Activated naive CD4-positive, alpha-beta T cell treated with anti-CD3 and anti-CD28 coated beads, Interleukin-2, amount 10 ng/mL, durations not matched to agents 7 days and 5 days (primary cell): ENCODE data around the gene OR1M1.
"Not testable (repeated sequence)": the region's sequence is repeated elsewhere in the genome, so short reads cannot be mapped to it uniquely, and the experiment has no call there.

Experiments used
- CTCF ChIA-PET: fragments of 350-600 bp; sonication (Branson Sonifier 250); formaldehyde crosslinking; loops from one replicate; lab custom pipeline; 2021; ENCODE audit warnings: antibody characterized with exemption; lab: Charles Lee
- DNase-seq: peaks from one replicate; pipeline ENCODE4 v3.0.0-alpha.2; 2020
- H3K27ac Mint-ChIP-seq: one replicate; pipeline ENCODE4 v1.8.0; 2021; ENCODE audit warnings: mild to moderate bottlenecking, moderate library complexity, mixed read lengths
- H3K27me3 Mint-ChIP-seq: one replicate; pipeline ENCODE4 v1.8.0; 2021; ENCODE audit warnings: mild to moderate bottlenecking, mixed read lengths
- H3K36me3 Mint-ChIP-seq: one replicate; pipeline ENCODE4 v1.8.0; 2021; ENCODE audit warnings: mixed read lengths
- H3K4me1 Mint-ChIP-seq: one replicate; pipeline ENCODE4 v1.8.0; 2021; ENCODE audit warnings: mixed read lengths
- H3K4me3 Mint-ChIP-seq: one replicate; pipeline ENCODE4 v1.8.0; 2021; ENCODE audit warnings: mild to moderate bottlenecking, moderate library complexity, mixed read lengths
- H3K9me3 Mint-ChIP-seq: one replicate; pipeline ENCODE4 v1.8.0; 2021; ENCODE audit warnings: mixed read lengths

Gene OR1M1

GRCh38 chr19:9058905-9059667 lies 27.8 kb upstream of the OR1M1 start:
- H3K27me3 Mint-ChIP-seq = no peaks in the 10 kb centered on the region
- no peaks in the 10 kb centered on the region for H3K4me1 Mint-ChIP-seq
- no peaks in the 10 kb centered on the region for H3K9me3 Mint-ChIP-seq
- no peak overlapping the region for H3K27ac Mint-ChIP-seq
- H3K4me3 Mint-ChIP-seq = no peak overlapping the region
- CTCF ChIA-PET = no interaction called here
- H3K36me3 Mint-ChIP-seq = no peaks in the 10 kb centered on the region
- DNase-seq = no peak

- no peak for DNase-seq
- Mint-ChIP-seq H3K9me3 (no peaks in the 10 kb centered on the region), H3K27me3 (no peaks in the 10 kb centered on the region), H3K36me3 (no peaks in the 10 kb centered on the region), H3K4me1 (no peaks in the 10 kb centered on the region), H3K4me3 (no peak overlapping the region), H3K27ac (no peak overlapping the region)
- CTCF ChIA-PET = no interaction called here
Observed at GRCh38 chr19:9060564-9061340, 26.1 kb upstream of the OR1M1 start.

GRCh38 chr19:9061879-9062278 lies 25.0 kb upstream of the OR1M1 start:
- no peaks in the 10 kb centered on the region for H3K9me3 Mint-ChIP-seq
- H3K27ac Mint-ChIP-seq = no peak overlapping the region
- no peaks in the 10 kb centered on the region for H3K27me3 Mint-ChIP-seq
- no peaks in the 10 kb centered on the region for H3K36me3 Mint-ChIP-seq
- no peaks in the 10 kb centered on the region for H3K4me1 Mint-ChIP-seq
- no peak for DNase-seq
- H3K4me3 Mint-ChIP-seq = no peak overlapping the region
- CTCF ChIA-PET = no interaction called here

- CTCF ChIA-PET = no interaction called here
- Mint-ChIP-seq H3K4me3 (no peak overlapping the region), H3K9me3 (no peaks in the 10 kb centered on the region), H3K4me1 (no peaks in the 10 kb centered on the region), H3K27me3 (no peaks in the 10 kb centered on the region), H3K27ac (no peak overlapping the region), H3K36me3 (no peaks in the 10 kb centered on the region)
- DNase-seq = no peak
Observed at GRCh38 chr19:9065457-9066014, 21.3 kb upstream of the OR1M1 start.

GRCh38 chr19:9070066-9070465 lies 16.8 kb upstream of the OR1M1 start:
- Mint-ChIP-seq H3K27me3 (no peaks in the 10 kb centered on the region), H3K27ac (no peak overlapping the region), H3K36me3 (no peaks in the 10 kb centered on the region), H3K4me3 (no peak overlapping the region), H3K4me1 (no peaks in the 10 kb centered on the region), H3K9me3 (no peaks in the 10 kb centered on the region)
- no peak for DNase-seq
- CTCF ChIA-PET = no interaction called here

- H3K27me3 Mint-ChIP-seq, DNase-seq, H3K4me3 Mint-ChIP-seq, CTCF ChIA-PET, H3K4me1 Mint-ChIP-seq, H3K27ac Mint-ChIP-seq, H3K9me3 Mint-ChIP-seq, H3K36me3 Mint-ChIP-seq: not testable (repeated sequence)
Observed at GRCh38 chr19:9071720-9072119, 15.1 kb upstream of the OR1M1 start.

- Mint-ChIP-seq H3K27ac (no peak overlapping the region), H3K4me3 (no peak overlapping the region)
- DNase-seq = no peak
Observed at GRCh38 chr19:9073806-9074205, 13.1 kb upstream of the OR1M1 start.

GRCh38 chr19:9075064-9075949 lies 11.6 kb upstream of the OR1M1 start:
- no peak for DNase-seq
- no peaks in the 10 kb centered on the region for H3K36me3 Mint-ChIP-seq
- CTCF ChIA-PET = no interaction called here
- no peaks in the 10 kb centered on the region for H3K9me3 Mint-ChIP-seq
- no peak overlapping the region for H3K4me3 Mint-ChIP-seq
- H3K27me3 Mint-ChIP-seq = no peaks in the 10 kb centered on the region
- peaks cover 5% of the 10 kb centered on the region for H3K4me1 Mint-ChIP-seq
- H3K27ac Mint-ChIP-seq = no peak overlapping the region

More at GRCh38 chr19:9073806-9074205, 13.1 kb upstream of the OR1M1 start:
- H3K27me3 Mint-ChIP-seq = no peaks in the 10 kb centered on the region
- no peaks in the 10 kb centered on the region for H3K36me3 Mint-ChIP-seq
- H3K4me1 Mint-ChIP-seq = no peaks in the 10 kb centered on the region
- no peaks in the 10 kb centered on the region for H3K9me3 Mint-ChIP-seq
- CTCF ChIA-PET = no interaction called here

- CTCF ChIA-PET = no interaction called here
- H3K27me3 Mint-ChIP-seq = no peaks in the 10 kb centered on the region
- no peaks in the 10 kb centered on the region for H3K36me3 Mint-ChIP-seq
- DNase-seq = no peak
- no peaks in the 10 kb centered on the region for H3K9me3 Mint-ChIP-seq
- H3K27ac Mint-ChIP-seq = no peak overlapping the region
- H3K4me3 Mint-ChIP-seq = no peak overlapping the region
- peaks cover 5% of the 10 kb centered on the region for H3K4me1 Mint-ChIP-seq
Observed at GRCh38 chr19:9076901-9077300, 10.0 kb upstream of the OR1M1 start.

GRCh38 chr19:9078651-9079050 lies 8.2 kb upstream of the OR1M1 start:
- no peaks in the 10 kb centered on the region for H3K36me3 Mint-ChIP-seq
- no peaks in the 10 kb centered on the region for H3K9me3 Mint-ChIP-seq
- no peak overlapping the region for H3K27ac Mint-ChIP-seq
- peaks cover 5% of the 10 kb centered on the region for H3K4me1 Mint-ChIP-seq
- no peak overlapping the region for H3K4me3 Mint-ChIP-seq
- CTCF ChIA-PET = no interaction called here
- no peak for DNase-seq
- H3K27me3 Mint-ChIP-seq = no peaks in the 10 kb centered on the region

GRCh38 chr19:9107375-9107774 lies 20.5 kb downstream of the OR1M1 start, which contains the start of gene OR7G2:
Gene OR7G2 (minus strand): TSS chr19:9107475. CDS start chr19:9103243, 4,232 bp downstream.
- H3K4me1 Mint-ChIP-seq = no peaks in the 10 kb centered on the region
- H3K36me3 Mint-ChIP-seq = no peaks in the 10 kb centered on the region
- H3K4me3 Mint-ChIP-seq = no peak within 1 kb of the TSS
- no peaks in the 10 kb centered on the region for H3K27me3 Mint-ChIP-seq
- no peak within 1 kb of the TSS for H3K27ac Mint-ChIP-seq
- CTCF ChIA-PET = no interaction called here
- DNase-seq = no peak
- H3K9me3 Mint-ChIP-seq = no peaks in the 10 kb centered on the region

- no peaks in the 10 kb centered on the region for H3K4me1 Mint-ChIP-seq
- no peak for DNase-seq
- no peaks in the 10 kb centered on the region for H3K9me3 Mint-ChIP-seq
- no peaks in the 10 kb centered on the region for H3K36me3 Mint-ChIP-seq
- no peak overlapping the region for H3K27ac Mint-ChIP-seq
- H3K4me3 Mint-ChIP-seq = no peak overlapping the region
- H3K27me3 Mint-ChIP-seq = no peaks in the 10 kb centered on the region
- CTCF ChIA-PET = no interaction called here
Observed at GRCh38 chr19:9109959-9110358, 23.1 kb downstream of the OR1M1 start.

- CTCF ChIA-PET = no interaction called here
- no peak for DNase-seq
- H3K27ac Mint-ChIP-seq = no peak within 1 kb of the TSS
- H3K4me3 Mint-ChIP-seq = no peak within 1 kb of the TSS
- no peaks in the 10 kb centered on the region for H3K36me3 Mint-ChIP-seq
- no peaks in the 10 kb centered on the region for H3K9me3 Mint-ChIP-seq
- no peaks in the 10 kb centered on the region for H3K4me1 Mint-ChIP-seq
- no peaks in the 10 kb centered on the region for H3K27me3 Mint-ChIP-seq
Observed at GRCh38 chr19:9115307-9115813, 28.5 kb downstream of the OR1M1 start, which contains the start of gene OR7G1. Gene OR7G1 (minus strand): TSS chr19:9115763. CDS start chr19:9115763, 0 bp downstream.

GRCh38 chr19:9116547-9116946 lies 29.7 kb downstream of the OR1M1 start:
- H3K9me3 Mint-ChIP-seq = no peaks in the 10 kb centered on the region
- H3K27ac Mint-ChIP-seq = no peak overlapping the region
- H3K4me1 Mint-ChIP-seq = no peaks in the 10 kb centered on the region
- no peaks in the 10 kb centered on the region for H3K36me3 Mint-ChIP-seq
- no peak for DNase-seq
- H3K4me3 Mint-ChIP-seq = no peak overlapping the region
- H3K27me3 Mint-ChIP-seq = no peaks in the 10 kb centered on the region
- CTCF ChIA-PET = no interaction called here
